Stimulated activated CD8-positive, alpha-beta memory T cell treated with anti-CD3 and anti-CD28 coated beads, Interleukin-2, amount 100 ng/mL, for 48 hours (primary cell): ENCODE data around the gene C1orf21.
"Not testable (repeated sequence)": the region's sequence is repeated elsewhere in the genome, so short reads cannot be mapped to it uniquely, and the experiment has no call there.

Experiments used
- DNase-seq, 2 donors: peaks; one replicate each; pipeline ENCODE4 v3.0.0-alpha.2; 2020; ENCODE audit warnings: low read depth in 2 of 2

The C1orf21 gene

GRCh38 chr1:184386312-184387068 lies at the start of gene C1orf21:
C1orf21 (plus strand) TSS chr1:184387029; CDS start chr1:184477510, 90,481 bp downstream.
- peak; percentile 63 to 71 for DNase-seq

GRCh38 chr1:184337865-184338264 lies 49.0 kb upstream of the C1orf21 start:
- DNase-seq: not testable (repeated sequence)

GRCh38 chr1:184340984-184341383 lies 45.8 kb upstream of the C1orf21 start:
- DNase-seq: no peak

GRCh38 chr1:184350573-184350972 lies 36.3 kb upstream of the C1orf21 start:
- DNase-seq: no peak

- DNase-seq: no peak
Observed at GRCh38 chr1:184351416-184351975, 35.3 kb upstream of the C1orf21 start.

GRCh38 chr1:184352776-184353175 lies 34.1 kb upstream of the C1orf21 start:
- DNase-seq: no peak

- no peak for DNase-seq
Observed at GRCh38 chr1:184354719-184355118, 32.1 kb upstream of the C1orf21 start.

GRCh38 chr1:184356891-184357290 lies 29.9 kb upstream of the C1orf21 start:
- DNase-seq: no peak

GRCh38 chr1:184358256-184358655 lies 28.6 kb upstream of the C1orf21 start:
- DNase-seq: no peak

GRCh38 chr1:184359909-184360308 lies 26.9 kb upstream of the C1orf21 start:
- no peak for DNase-seq

GRCh38 chr1:184362876-184363275 lies 24.0 kb upstream of the C1orf21 start:
- DNase-seq: no peak

- no peak for DNase-seq
Observed at GRCh38 chr1:184365699-184366098, 21.1 kb upstream of the C1orf21 start.

- DNase-seq: no peak
Observed at GRCh38 chr1:184366997-184367396, 19.8 kb upstream of the C1orf21 start.

GRCh38 chr1:184367427-184368038 lies 19.3 kb upstream of the C1orf21 start:
- DNase-seq: no peak

- DNase-seq: no peak
Observed at GRCh38 chr1:184368354-184368753, 18.5 kb upstream of the C1orf21 start.

- no peak for DNase-seq
Observed at GRCh38 chr1:184370850-184371249, 16.0 kb upstream of the C1orf21 start.

GRCh38 chr1:184373155-184373554 lies 13.7 kb upstream of the C1orf21 start:
- DNase-seq: no peak

- no peak for DNase-seq
Observed at GRCh38 chr1:184376369-184376768, 10.5 kb upstream of the C1orf21 start.

GRCh38 chr1:184379111-184379752 lies 7.6 kb upstream of the C1orf21 start:
- DNase-seq: no peak

GRCh38 chr1:184380468-184380867 lies 6.4 kb upstream of the C1orf21 start:
- DNase-seq: no peak

GRCh38 chr1:184383772-184384323 lies 3.0 kb upstream of the C1orf21 start:
- no peak for DNase-seq

- DNase-seq: no peak
Observed at GRCh38 chr1:184385865-184386311, 941 bp upstream of the C1orf21 start.
